Kasumi-1 (cell line): ENCODE data around the gene KLHL3.

Source experiments
- DNase-seq, 2 experiments: peaks; one replicate each; lab custom pipeline; 2025; lab: John Stamatoyannopoulos, UW

The KLHL3 gene

DNA sequence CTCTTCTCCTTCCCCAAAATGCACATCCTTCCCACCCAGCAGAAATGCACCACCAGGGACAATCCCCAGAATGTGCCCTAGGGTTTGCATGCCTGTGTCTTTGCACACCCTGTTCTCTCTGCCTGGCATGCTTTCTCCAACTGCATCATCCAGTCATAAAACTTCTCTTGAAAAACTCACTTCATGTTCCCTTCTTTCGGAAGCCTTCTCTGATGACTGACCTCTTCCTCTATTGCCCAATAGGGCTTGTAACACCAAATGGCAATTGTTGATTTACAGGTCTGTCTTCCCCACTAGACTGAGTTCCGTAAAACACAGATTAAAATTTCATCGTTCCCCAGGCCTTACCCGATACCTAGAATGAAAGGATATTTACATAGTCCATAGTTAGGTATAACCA, 153.7 kb downstream of the KLHL3 start:
- DNase-seq, result no peak

DNA sequence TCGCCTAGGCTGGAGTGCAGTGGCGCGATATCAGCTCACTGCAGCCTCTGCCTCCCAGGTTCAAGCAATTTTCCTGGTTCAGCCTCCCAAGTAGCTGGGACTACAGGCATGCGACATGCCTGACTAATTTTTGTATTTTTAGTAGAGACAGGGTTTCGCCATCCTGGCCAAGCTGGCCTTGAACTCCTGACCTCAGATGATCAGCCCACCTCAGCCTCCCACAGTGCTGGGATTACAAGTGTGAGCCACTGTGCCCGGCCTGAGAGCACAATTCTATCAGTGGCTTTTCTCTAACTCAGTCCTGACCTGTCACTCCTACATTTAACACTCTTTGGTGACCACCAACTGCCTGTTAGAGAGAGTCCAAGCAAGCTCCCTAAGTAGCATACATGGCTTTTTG, 154.1 kb downstream of the KLHL3 start:
- DNase-seq, result no peak

- DNase-seq, result no peak
Measured at GRCh38 chr5:137580030-137580429, 155.9 kb downstream of the KLHL3 start.

DNA sequence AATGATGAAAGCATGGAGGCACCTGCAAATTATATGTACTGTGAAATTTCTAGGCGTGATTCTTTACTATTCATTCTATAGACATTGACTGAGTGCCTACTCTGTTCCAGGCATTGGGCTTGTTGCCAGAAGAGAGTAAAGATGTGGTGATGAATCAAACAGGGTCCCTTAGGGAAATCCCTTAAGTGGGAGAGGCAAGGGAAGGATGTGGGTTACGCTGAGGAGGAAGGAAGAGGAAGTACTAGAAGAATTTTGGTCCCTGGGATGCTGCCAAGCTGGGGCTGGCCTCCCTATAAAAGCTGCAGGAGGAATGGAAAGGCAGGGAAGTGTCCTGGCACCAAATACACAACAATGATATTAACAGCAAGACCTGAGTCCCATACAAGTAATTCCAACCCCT, 160.0 kb downstream of the KLHL3 start:
- DNase-seq, result peak; percentile 50 to 69

- no peak for DNase-seq
Measured at GRCh38 chr5:137575211-137575610, 160.7 kb downstream of the KLHL3 start.

- DNase-seq, result no peak
Measured at GRCh38 chr5:137573376-137573775, 162.5 kb downstream of the KLHL3 start.

GRCh38 chr5:137572042-137572695, 163.7 kb downstream of the KLHL3 start:
- no peak for DNase-seq

DNA sequence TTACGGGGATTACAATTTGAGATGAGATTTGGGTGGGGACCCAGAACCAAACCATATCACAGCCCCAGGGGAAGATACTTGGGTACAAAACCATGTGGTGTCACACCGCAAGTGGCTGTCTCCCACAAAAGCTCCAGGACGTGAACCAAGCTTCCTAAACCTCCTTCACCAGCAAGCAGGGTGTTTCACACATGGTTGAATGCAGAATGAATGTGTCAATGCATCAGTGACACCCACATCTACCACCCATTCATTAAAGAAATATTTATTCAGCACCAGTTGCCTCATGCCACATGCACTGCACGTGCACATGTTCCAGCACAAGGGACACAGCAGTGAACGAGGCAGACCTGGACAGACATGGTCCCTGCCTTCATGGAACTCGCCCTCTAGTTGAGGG, 165.8 kb downstream of the KLHL3 start:
- DNase-seq, result no peak
